CD8-positive, alpha-beta memory T cell (primary cell): ENCODE data around the gene UNC5C. TPM values are rescaled to one million over a fixed set of nuclear protein-coding genes. Genes with fewer than 3 reads are reported as not detected.

ENCODE experiments used
- CTCF ChIA-PET: fragments of 350-600 bp; sonication (Branson Sonifier 250); formaldehyde crosslinking; loops from one replicate; lab custom pipeline; 2021; ENCODE audit warnings: antibody characterized with exemption; lab: Charles Lee
- POLR2A ChIA-PET: fragments of 350-600 bp; sonication (Branson Sonifier 250); formaldehyde crosslinking; loops from one replicate; lab custom pipeline; 2021; ENCODE audit warnings: antibody characterized with exemption; lab: Charles Lee
- DNase-seq, 5 donors: peaks; one replicate each; pipeline versions ENCODE4 v3.0.0 to v3.0.0-alpha.2; 2020 to 2022; ENCODE audit warnings: mixed read lengths in 1 of 5
- H3K27ac ChIP-seq: one replicate; pipeline ENCODE4 v1.7.0; 2013; ENCODE audit warnings: low read depth, mild to moderate bottlenecking, low read length, moderate library complexity
- H3K27me3 ChIP-seq: 2 replicates; pipeline ENCODE4 v1.7.0; 2013; ENCODE audit warnings: low read length, mild to moderate bottlenecking; ENCODE audit not compliant: insufficient read depth, poor library complexity, severe bottlenecking
- H3K36me3 ChIP-seq: 2 replicates; pipeline ENCODE4 v1.7.0; 2013; ENCODE audit warnings: mild to moderate bottlenecking, low read length, moderate library complexity; ENCODE audit not compliant: insufficient read depth
- H3K4me1 ChIP-seq: 2 replicates; pipeline ENCODE4 v1.7.0; 2013; ENCODE audit warnings: mild to moderate bottlenecking, low read length, moderate library complexity; ENCODE audit not compliant: insufficient read depth
- H3K4me3 ChIP-seq: 2 replicates; pipeline ENCODE4 v1.7.0; 2013; ENCODE audit warnings: mild to moderate bottlenecking, low read length
- H3K9me3 ChIP-seq: 2 replicates; pipeline ENCODE4 v1.7.0; 2013; ENCODE audit warnings: mild to moderate bottlenecking, low read length
- H3K27ac Mint-ChIP-seq, 8 donors: one replicate each; pipeline ENCODE4 v1.8.0; 2020 to 2021; ENCODE audit warnings: mixed read lengths in 8 of 8, mild to moderate bottlenecking in 6 of 8, inconsistent platforms in 3 of 8, moderate library complexity in 3 of 8
- H3K27me3 Mint-ChIP-seq, 2 donors: one replicate each; pipeline ENCODE4 v1.8.0; 2020 to 2021; ENCODE audit warnings: mixed read lengths in 2 of 2, mild to moderate bottlenecking in 1 of 2, moderate library complexity in 1 of 2
- H3K36me3 Mint-ChIP-seq, 3 donors: one replicate each; pipeline ENCODE4 v1.8.0; 2020 to 2021; ENCODE audit warnings: mixed read lengths in 3 of 3, inconsistent platforms in 1 of 3, mild to moderate bottlenecking in 1 of 3
- H3K4me1 Mint-ChIP-seq, 3 donors: one replicate each; pipeline ENCODE4 v1.8.0; 2020 to 2021; ENCODE audit warnings: mixed read lengths in 3 of 3, inconsistent platforms in 1 of 3, mild to moderate bottlenecking in 1 of 3
- H3K4me3 Mint-ChIP-seq, 7 donors: one replicate each; pipeline ENCODE4 v1.8.0; 2020 to 2021; ENCODE audit warnings: mixed read lengths in 7 of 7, mild to moderate bottlenecking in 6 of 7, moderate library complexity in 4 of 7, inconsistent platforms in 2 of 7
- H3K9me3 Mint-ChIP-seq, 5 donors: one replicate each; pipeline ENCODE4 v1.8.0; 2020 to 2022; ENCODE audit warnings: mixed read lengths in 5 of 5, mild to moderate bottlenecking in 3 of 5, moderate library complexity in 2 of 5, inconsistent platforms in 1 of 5
- polyA plus RNA-seq: library from polyadenylated mRNA; unstranded; fragments of 300-500 nt; fragmentation: Illumina TruSeq; gene quantifications from one replicate; pipeline ENCODE4 v1.2.3, GENCODE V29; 2021
- total RNA-seq, 2 experiments: library from RNA; stranded (reverse); gene quantifications; one replicate each; pipeline ENCODE4 v1.2.3, GENCODE V29; 2021

Gene UNC5C
- total and polyA plus RNA-seq, 3 experiments from 2014 or later: not detected

DNA sequence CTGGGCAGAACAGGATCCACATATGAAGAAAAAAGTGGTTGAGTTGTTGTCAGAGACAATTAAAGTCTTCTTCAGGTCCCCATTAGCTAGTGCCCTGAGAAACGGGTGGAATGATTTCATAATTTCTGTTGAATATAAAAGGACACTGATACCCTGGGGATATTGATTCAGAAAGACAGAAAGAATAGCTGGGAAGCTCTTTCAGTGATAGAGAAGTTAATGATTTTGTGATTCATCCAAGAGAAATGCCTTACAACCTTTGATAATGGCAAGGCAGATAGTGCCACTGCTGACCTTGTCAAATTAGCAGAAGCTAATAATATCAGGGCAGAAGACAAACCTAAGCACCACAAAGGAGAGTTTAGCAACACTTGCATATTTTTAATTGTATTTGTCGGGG, 37.9 kb downstream of the UNC5C start:
- POLR2A ChIA-PET: no interaction called here
- Mint-ChIP-seq H3K36me3 (no peaks in the 10 kb centered on the region), H3K4me3 (no peak overlapping the region), H3K27ac (no peak overlapping the region), H3K27me3 (no peaks in the 10 kb centered on the region), H3K9me3 (peaks cover 0 to 2% (median 0%) of the 10 kb centered on the region in 5 donors), H3K4me1 (no peaks in the 10 kb centered on the region)
- Histone ChIP-seq H3K36me3 (no peaks in the 10 kb centered on the region), H3K27me3 (no peaks in the 10 kb centered on the region), H3K27ac (no peak overlapping the region), H3K9me3 (no peaks in the 10 kb centered on the region), H3K4me3 (no peak overlapping the region), H3K4me1 (no peaks in the 10 kb centered on the region)
- CTCF ChIA-PET: no interaction called here
- no peak for DNase-seq

DNA sequence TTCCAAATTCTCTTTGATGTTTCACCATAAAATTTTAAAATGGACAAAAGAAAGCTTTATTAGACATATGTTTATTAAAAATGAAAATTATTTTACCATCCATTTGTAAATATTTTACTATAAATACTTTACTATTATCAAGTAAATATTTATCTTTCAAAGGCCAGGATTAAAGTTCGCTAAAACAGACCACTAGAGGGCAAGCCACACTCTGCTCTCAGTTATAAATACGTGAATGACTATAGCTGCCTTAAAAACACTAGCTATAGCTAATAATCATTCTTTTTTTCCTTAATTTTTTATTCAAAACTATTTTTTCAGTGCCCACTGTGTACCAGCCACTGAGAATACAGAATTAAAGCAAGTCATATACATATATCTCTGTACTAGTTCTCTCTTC, 38.6 kb downstream of the UNC5C start:
- H3K27ac Mint-ChIP-seq: no peak overlapping the region
- no peak overlapping the region for H3K4me3 Mint-ChIP-seq
- no peaks in the 10 kb centered on the region for H3K4me1 Mint-ChIP-seq
- Histone ChIP-seq H3K27ac (no peak overlapping the region), H3K9me3 (no peaks in the 10 kb centered on the region), H3K27me3 (no peaks in the 10 kb centered on the region), H3K4me3 (no peak overlapping the region), H3K4me1 (no peaks in the 10 kb centered on the region), H3K36me3 (no peaks in the 10 kb centered on the region)
- no peaks in the 10 kb centered on the region for H3K36me3 Mint-ChIP-seq
- H3K9me3 Mint-ChIP-seq: peaks cover 0 to 4% (median 0%) of the 10 kb centered on the region in 5 donors
- CTCF ChIA-PET: no interaction called here
- H3K27me3 Mint-ChIP-seq: no peaks in the 10 kb centered on the region
- no peak for DNase-seq
- POLR2A ChIA-PET: no interaction called here

DNA sequence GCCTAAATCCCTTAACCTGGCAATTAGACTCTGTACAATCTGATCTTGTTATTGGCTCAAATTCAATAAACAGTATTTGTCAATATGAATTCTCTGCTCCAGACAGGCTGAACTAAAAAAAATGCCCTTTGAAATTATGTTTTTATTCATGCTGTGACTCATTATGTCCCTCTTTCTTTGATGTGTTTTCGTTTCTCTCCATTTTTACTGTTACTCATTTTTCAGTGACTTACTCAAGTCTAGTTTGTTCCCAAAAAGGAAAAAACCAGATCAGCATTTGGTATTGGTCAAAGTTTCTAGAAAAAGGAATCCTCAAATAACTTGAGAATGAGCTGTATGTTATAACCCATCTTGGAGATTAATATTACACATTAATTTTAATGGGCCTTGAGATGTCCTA, 40.4 kb downstream of the UNC5C start:
- H3K9me3 Mint-ChIP-seq: peaks cover 0 to 4% (median 0%) of the 10 kb centered on the region in 5 donors
- no peak overlapping the region for H3K4me3 ChIP-seq
- H3K27me3 ChIP-seq: no peaks in the 10 kb centered on the region
- ChIA-PET CTCF (no interaction called here), POLR2A (no interaction called here)
- no peak overlapping the region for H3K4me3 Mint-ChIP-seq
- no peak for DNase-seq
- no peaks in the 10 kb centered on the region for H3K36me3 Mint-ChIP-seq
- no peak overlapping the region for H3K27ac ChIP-seq
- no peak overlapping the region for H3K27ac Mint-ChIP-seq
- H3K36me3 ChIP-seq: no peaks in the 10 kb centered on the region
- no peaks in the 10 kb centered on the region for H3K27me3 Mint-ChIP-seq
- H3K9me3 ChIP-seq: no peaks in the 10 kb centered on the region
- H3K4me1 ChIP-seq: no peaks in the 10 kb centered on the region
- H3K4me1 Mint-ChIP-seq: no peaks in the 10 kb centered on the region

- CTCF ChIA-PET: no interaction called here
- Mint-ChIP-seq H3K27me3 (no peaks in the 10 kb centered on the region), H3K4me3 (no peak overlapping the region), H3K36me3 (no peaks in the 10 kb centered on the region), H3K27ac (no peak overlapping the region), H3K4me1 (no peaks in the 10 kb centered on the region), H3K9me3 (peaks cover 0 to 4% (median 0%) of the 10 kb centered on the region in 5 donors)
- Histone ChIP-seq H3K4me3 (no peak overlapping the region), H3K27ac (no peak overlapping the region), H3K4me1 (no peaks in the 10 kb centered on the region), H3K36me3 (no peaks in the 10 kb centered on the region), H3K27me3 (no peaks in the 10 kb centered on the region), H3K9me3 (no peaks in the 10 kb centered on the region)
- DNase-seq: no peak
- POLR2A ChIA-PET: no interaction called here
Measured at GRCh38 chr4:95507561-95507960, 41.2 kb downstream of the UNC5C start.

GRCh38 chr4:95507147-95507546, 41.6 kb downstream of the UNC5C start:
- Mint-ChIP-seq H3K27me3 (no peaks in the 10 kb centered on the region), H3K4me1 (no peaks in the 10 kb centered on the region), H3K27ac (no peak overlapping the region), H3K36me3 (no peaks in the 10 kb centered on the region), H3K4me3 (no peak overlapping the region), H3K9me3 (peaks cover 0 to 4% (median 0%) of the 10 kb centered on the region in 5 donors)
- Histone ChIP-seq H3K27ac (no peak overlapping the region), H3K36me3 (no peaks in the 10 kb centered on the region), H3K4me1 (no peaks in the 10 kb centered on the region), H3K4me3 (no peak overlapping the region), H3K9me3 (no peaks in the 10 kb centered on the region), H3K27me3 (no peaks in the 10 kb centered on the region)
- POLR2A ChIA-PET: no interaction called here
- DNase-seq: no peak
- CTCF ChIA-PET: no interaction called here

DNA sequence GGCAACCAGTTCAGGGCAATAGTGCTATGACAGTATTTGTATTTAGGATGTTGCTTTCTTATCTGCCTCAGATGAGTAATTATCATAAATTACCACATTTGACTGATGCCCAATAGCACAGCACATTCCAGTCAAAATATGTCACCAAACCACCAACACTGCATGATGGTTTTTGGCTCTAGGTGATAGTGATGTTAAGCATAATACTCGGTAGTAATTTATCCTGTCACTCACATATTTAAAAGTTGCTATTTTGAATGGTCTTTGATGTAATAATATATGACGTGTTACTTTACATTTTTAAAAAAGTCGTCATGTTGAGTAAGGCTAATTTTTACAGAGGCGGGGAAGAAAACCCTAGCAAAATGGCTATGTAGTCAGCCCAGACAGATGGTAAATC, 42.5 kb downstream of the UNC5C start:
- Histone ChIP-seq H3K9me3 (no peaks in the 10 kb centered on the region), H3K4me1 (no peaks in the 10 kb centered on the region), H3K27me3 (no peaks in the 10 kb centered on the region), H3K4me3 (no peak overlapping the region), H3K36me3 (no peaks in the 10 kb centered on the region), H3K27ac (no peak overlapping the region)
- DNase-seq: no peak
- no peaks in the 10 kb centered on the region for H3K4me1 Mint-ChIP-seq
- H3K36me3 Mint-ChIP-seq: no peaks in the 10 kb centered on the region
- ChIA-PET POLR2A (no interaction called here), CTCF (no interaction called here)
- no peak overlapping the region for H3K4me3 Mint-ChIP-seq
- no peak overlapping the region for H3K27ac Mint-ChIP-seq
- H3K9me3 Mint-ChIP-seq: peaks cover 0 to 4% (median 0%) of the 10 kb centered on the region in 5 donors
- no peaks in the 10 kb centered on the region for H3K27me3 Mint-ChIP-seq

GRCh38 chr4:95505799-95506198, 43.0 kb downstream of the UNC5C start:
- H3K4me3 Mint-ChIP-seq: no peak overlapping the region
- no peaks in the 10 kb centered on the region for H3K4me1 Mint-ChIP-seq
- no peak for DNase-seq
- Histone ChIP-seq H3K27ac (no peak overlapping the region), H3K27me3 (no peaks in the 10 kb centered on the region), H3K4me3 (no peak overlapping the region), H3K4me1 (no peaks in the 10 kb centered on the region), H3K36me3 (no peaks in the 10 kb centered on the region), H3K9me3 (no peaks in the 10 kb centered on the region)
- H3K27me3 Mint-ChIP-seq: no peaks in the 10 kb centered on the region
- peaks cover 0 to 4% (median 0%) of the 10 kb centered on the region in 5 donors for H3K9me3 Mint-ChIP-seq
- CTCF ChIA-PET: no interaction called here
- POLR2A ChIA-PET: no interaction called here
- H3K27ac Mint-ChIP-seq: no peak overlapping the region
- H3K36me3 Mint-ChIP-seq: no peaks in the 10 kb centered on the region

GRCh38 chr4:95505151-95505550, 43.6 kb downstream of the UNC5C start:
- Histone ChIP-seq H3K4me3 (no peak overlapping the region), H3K27me3 (no peaks in the 10 kb centered on the region), H3K36me3 (no peaks in the 10 kb centered on the region), H3K4me1 (no peaks in the 10 kb centered on the region), H3K27ac (no peak overlapping the region), H3K9me3 (no peaks in the 10 kb centered on the region)
- no peak for DNase-seq
- Mint-ChIP-seq H3K27me3 (no peaks in the 10 kb centered on the region), H3K9me3 (peaks cover 0 to 4% (median 0%) of the 10 kb centered on the region in 5 donors), H3K4me3 (no peak overlapping the region), H3K27ac (no peak overlapping the region), H3K4me1 (no peaks in the 10 kb centered on the region), H3K36me3 (no peaks in the 10 kb centered on the region)
- ChIA-PET CTCF (no interaction called here), POLR2A (no interaction called here)

GRCh38 chr4:95504501-95504900, 44.3 kb downstream of the UNC5C start:
- H3K36me3 Mint-ChIP-seq: no peaks in the 10 kb centered on the region
- Histone ChIP-seq H3K27ac (no peak overlapping the region), H3K4me1 (no peaks in the 10 kb centered on the region), H3K36me3 (no peaks in the 10 kb centered on the region), H3K9me3 (no peaks in the 10 kb centered on the region), H3K27me3 (no peaks in the 10 kb centered on the region), H3K4me3 (no peak overlapping the region)
- H3K4me3 Mint-ChIP-seq: no peak overlapping the region
- no peak overlapping the region for H3K27ac Mint-ChIP-seq
- no peaks in the 10 kb centered on the region for H3K27me3 Mint-ChIP-seq
- peaks cover 0 to 4% (median 0%) of the 10 kb centered on the region in 5 donors for H3K9me3 Mint-ChIP-seq
- POLR2A ChIA-PET: no interaction called here
- no peak for DNase-seq
- CTCF ChIA-PET: no interaction called here
- no peaks in the 10 kb centered on the region for H3K4me1 Mint-ChIP-seq
